SK-N-SH (cell line): ENCODE measurements around the gene CACNG4. TPM values are rescaled to one million over a fixed set of nuclear protein-coding genes. Genes with fewer than 3 reads are reported as not detected.

Source experiments
- CTCF ChIA-PET: fragments of 300-600, 350-600 bp; formaldehyde crosslinking; extraction: SDS; loops from one replicate; lab custom pipeline; 2021; lab: Yijun Ruan, JAX
- POLR2A ChIA-PET: fragments of 350-600 bp; sonication (Branson Sonifier 250); formaldehyde crosslinking; extraction: SDS; loops from one replicate; lab custom pipeline; 2020; ENCODE audit warnings: antibody characterized with exemption, inconsistent platforms; lab: Yijun Ruan, JAX
- DNase-seq: peaks from one replicate; pipeline ENCODE4 v3.0.0; 2012
- H2AFZ ChIP-seq: fragments of 200-600 bp; sonication (generic); 2 replicates; pipeline ENCODE4 v1.8.1; 2016; ENCODE audit warnings: antibody characterized with exemption, mild to moderate bottlenecking, low read depth
- H3F3A ChIP-seq: fragments of 200-600 bp; sonication (generic); replicated peaks from 2 replicates; pipeline ENCODE3; 2016; ENCODE audit warnings: antibody characterized with exemption, mild to moderate bottlenecking; ENCODE audit not compliant: insufficient read depth
- H3K27ac ChIP-seq, 2 experiments: fragments of 200-500 bp in 1 of 2; fragments of 200-600 bp in 1 of 2; sonication (Bioruptor generic) in 1 of 2; sonication (generic), shearing (Covaris generic) in 1 of 2; 2 replicates each; pipeline versions ENCODE4 v1.5.1 to v1.6.1; 2014 to 2016; ENCODE audit warnings: low read depth in 2 of 2, inconsistent platforms in 1 of 2, low read length in 1 of 2, mild to moderate bottlenecking in 1 of 2, mixed read lengths in 1 of 2
- H3K27me3 ChIP-seq: fragments of 200-600 bp; sonication (generic), shearing (Covaris generic); 2 replicates; pipeline ENCODE4 v1.6.1; 2016; ENCODE audit warnings: mixed run types; ENCODE audit not compliant: insufficient read depth
- H3K36me3 ChIP-seq, 2 experiments: fragments of 200-500 bp in 1 of 2; fragments of 200-600 bp in 1 of 2; sonication (Bioruptor generic) in 1 of 2; sonication (generic) in 1 of 2; replicated peaks in 1 of 2; 2 replicates each; pipeline versions ENCODE3 to v1.5.1; 2014 to 2016; ENCODE audit warnings: low read length in 1 of 2, mild to moderate bottlenecking in 1 of 2; ENCODE audit not compliant: insufficient read depth in 2 of 2, control insufficient read depth in 1 of 2
- H3K4me1 ChIP-seq, 2 experiments: fragments of 200-500 bp in 1 of 2; fragments of 200-600 bp in 1 of 2; sonication (Bioruptor generic) in 1 of 2; sonication (generic), shearing (Covaris generic) in 1 of 2; 2 replicates each; pipeline versions ENCODE4 v1.5.1 to v1.6.1; 2014 to 2016; ENCODE audit warnings: low read depth in 1 of 2, low read length in 1 of 2, mixed run types in 1 of 2; ENCODE audit not compliant: insufficient read depth in 2 of 2, control insufficient read depth in 1 of 2
- H3K4me2 ChIP-seq: fragments of 200-600 bp; sonication (generic), shearing (Covaris generic); 2 replicates; pipeline ENCODE4 v1.6.1; 2017; ENCODE audit warnings: mixed run types
- H3K4me3 ChIP-seq, 2 experiments: fragments of 200-500 bp in 1 of 2; fragments of 200-600 bp in 1 of 2; sonication (Bioruptor generic) in 1 of 2; sonication (generic), shearing (Covaris generic) in 1 of 2; 2 replicates each; pipeline versions ENCODE4 v1.5.1 to v1.8.1; 2014 to 2016; ENCODE audit warnings: low read depth in 2 of 2, inconsistent platforms in 1 of 2, low read length in 1 of 2, mild to moderate bottlenecking in 1 of 2, mixed read lengths in 1 of 2, moderate library complexity in 1 of 2
- H3K79me2 ChIP-seq: fragments of 200-600 bp; sonication (generic); 2 replicates; pipeline ENCODE4 v1.8.1; 2017; ENCODE audit warnings: mild to moderate bottlenecking; ENCODE audit not compliant: insufficient read depth
- H3K9ac ChIP-seq: fragments of 200-600 bp; sonication (generic); 2 replicates; pipeline ENCODE4 v1.6.1; 2017; ENCODE audit warnings: mixed run types
- H3K9me2 ChIP-seq: fragments of 200-600 bp; sonication (generic); 2 replicates; pipeline ENCODE4 v1.6.1; 2017; ENCODE audit warnings: mixed run types
- H3K9me3 ChIP-seq: fragments of 200-600 bp; sonication (generic); 2 replicates; pipeline ENCODE4 v1.6.1; 2017; ENCODE audit warnings: mixed run types, mild to moderate bottlenecking, moderate library complexity
- H4K20me1 ChIP-seq: fragments of 200-600 bp; sonication (generic); 2 replicates; pipeline ENCODE4 v1.6.1; 2017; ENCODE audit warnings: mild to moderate bottlenecking, mixed run types; ENCODE audit not compliant: insufficient read depth
- CHD2 ChIP-seq: fragments of 150-350 bp; IDR thresholded peaks from 2 replicates; pipeline ENCODE4 v1.6.1; 2018; ENCODE audit warnings: low read length; ENCODE audit not compliant: partially characterized antibody
- EZH2phosphoT487 ChIP-seq: fragments of 200-600 bp; sonication (generic); IDR thresholded peaks from 2 replicates; pipeline ENCODE4 v1.6.1; 2017; ENCODE audit warnings: low read depth, mixed run types, mild to moderate bottlenecking, antibody characterized with exemption, moderate library complexity, borderline replicate concordance
- GATA2 ChIP-seq: sonication (generic); formaldehyde crosslinking; IDR thresholded peaks from 2 replicates; pipeline ENCODE4 v1.5.0; 2020; ENCODE audit warnings: mild to moderate bottlenecking, missing genetic modification reagents
- JUND ChIP-seq: IDR thresholded peaks from 2 replicates; pipeline ENCODE4 v1.4.0; 2012
- MEF2A ChIP-seq: IDR thresholded peaks from 2 replicates; pipeline ENCODE4 v1.4.0; 2012; ENCODE audit warnings: low read depth, borderline replicate concordance
- MXI1 ChIP-seq: IDR thresholded peaks from 2 replicates; pipeline ENCODE4 v1.6.1; 2012; ENCODE audit warnings: mild to moderate bottlenecking, low read depth, low read length, improper control_type of control experiment
- NRF1 ChIP-seq: IDR thresholded peaks from 2 replicates; pipeline ENCODE4 v1.6.1; 2012; ENCODE audit warnings: low read depth, mild to moderate bottlenecking, low read length
- RFX5 ChIP-seq: IDR thresholded peaks from 2 replicates; pipeline ENCODE4 v1.6.1; 2012; ENCODE audit warnings: mild to moderate bottlenecking, improper control_type of control experiment, low read length
- SMC3 ChIP-seq: IDR thresholded peaks from 2 replicates; pipeline ENCODE4 v1.6.1; 2012; ENCODE audit warnings: low read depth, low read length, improper control_type of control experiment
- TAF1 ChIP-seq: IDR thresholded peaks from 2 replicates; pipeline ENCODE4 v1.6.1; 2012; ENCODE audit warnings: low read depth, mild to moderate bottlenecking, low read length, moderate library complexity, borderline replicate concordance
- TEAD4 ChIP-seq: IDR thresholded peaks from 2 replicates; pipeline ENCODE4 v1.4.0; 2012; ENCODE audit warnings: mild to moderate bottlenecking, borderline replicate concordance; ENCODE audit not compliant: insufficient read depth
- WGBS: methylation state at CpG from one replicate; pipeline ENCODE4 v1.1.6; 2017; ENCODE audit warnings: low lambda C conversion rate; 5-methylcytosine and 5-hydroxymethylcytosine counted together
- polyA plus RNA-seq, 3 experiments: library from polyadenylated mRNA; depleted of rRNA; stranded (reverse); fragments of >200 nt; gene quantifications; 2 replicates each; pipeline ENCODE4 v1.2.3, GENCODE V29; 2012
- TF ChIP-seq, protein P1 (sequence below): fragments of 150-350 bp; IDR thresholded peaks from 2 replicates; pipeline ENCODE4 v1.6.1; 2017; ENCODE audit warnings: antibody characterized with exemption, low read length, low read depth, borderline replicate concordance
- TF ChIP-seq, protein P2 (sequence below): fragments of 150-350 bp; IDR thresholded peaks from 2 replicates; pipeline ENCODE4 v1.6.1; 2016; ENCODE audit warnings: mild to moderate bottlenecking, low read depth, low read length
- TF ChIP-seq, protein P3 (sequence below): IDR thresholded peaks from 2 replicates; pipeline ENCODE4 v1.4.0; 2012; ENCODE audit warnings: low read depth, borderline replicate concordance
- TF ChIP-seq, protein P4 (sequence below): fragments of 200-600 bp; sonication (generic); IDR thresholded peaks from 2 replicates; pipeline ENCODE4 v1.6.1; 2017; ENCODE audit warnings: antibody characterized with exemption, mild to moderate bottlenecking, moderate library complexity

Gene CACNG4
- polyA plus RNA-seq, 1 of the 3 experiments (the other 2 are of a cell fraction): 13.2 TPM

DNA sequence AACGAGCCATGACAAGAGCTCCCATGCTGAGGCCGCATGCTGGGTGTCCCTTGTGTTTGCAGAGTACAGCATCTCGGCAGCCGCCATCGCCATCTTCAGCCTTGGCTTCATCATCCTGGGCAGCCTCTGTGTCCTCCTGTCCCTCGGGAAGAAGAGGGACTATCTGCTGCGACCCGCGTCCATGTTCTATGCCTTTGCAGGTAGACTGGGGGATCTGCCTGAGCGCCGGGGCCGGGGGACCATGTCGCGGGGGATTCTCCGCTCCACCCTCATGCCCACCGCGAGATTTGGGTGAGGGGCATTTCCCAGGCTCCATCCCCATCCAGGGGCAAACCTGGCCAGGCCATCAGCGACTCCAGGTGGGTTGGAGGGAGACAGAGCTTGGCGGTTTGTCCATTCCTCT is 90.5 kb downstream of the CACNG4 start:
- 93% methylated on average over 19 of the region's 19 CpGs for WGBS

DNA sequence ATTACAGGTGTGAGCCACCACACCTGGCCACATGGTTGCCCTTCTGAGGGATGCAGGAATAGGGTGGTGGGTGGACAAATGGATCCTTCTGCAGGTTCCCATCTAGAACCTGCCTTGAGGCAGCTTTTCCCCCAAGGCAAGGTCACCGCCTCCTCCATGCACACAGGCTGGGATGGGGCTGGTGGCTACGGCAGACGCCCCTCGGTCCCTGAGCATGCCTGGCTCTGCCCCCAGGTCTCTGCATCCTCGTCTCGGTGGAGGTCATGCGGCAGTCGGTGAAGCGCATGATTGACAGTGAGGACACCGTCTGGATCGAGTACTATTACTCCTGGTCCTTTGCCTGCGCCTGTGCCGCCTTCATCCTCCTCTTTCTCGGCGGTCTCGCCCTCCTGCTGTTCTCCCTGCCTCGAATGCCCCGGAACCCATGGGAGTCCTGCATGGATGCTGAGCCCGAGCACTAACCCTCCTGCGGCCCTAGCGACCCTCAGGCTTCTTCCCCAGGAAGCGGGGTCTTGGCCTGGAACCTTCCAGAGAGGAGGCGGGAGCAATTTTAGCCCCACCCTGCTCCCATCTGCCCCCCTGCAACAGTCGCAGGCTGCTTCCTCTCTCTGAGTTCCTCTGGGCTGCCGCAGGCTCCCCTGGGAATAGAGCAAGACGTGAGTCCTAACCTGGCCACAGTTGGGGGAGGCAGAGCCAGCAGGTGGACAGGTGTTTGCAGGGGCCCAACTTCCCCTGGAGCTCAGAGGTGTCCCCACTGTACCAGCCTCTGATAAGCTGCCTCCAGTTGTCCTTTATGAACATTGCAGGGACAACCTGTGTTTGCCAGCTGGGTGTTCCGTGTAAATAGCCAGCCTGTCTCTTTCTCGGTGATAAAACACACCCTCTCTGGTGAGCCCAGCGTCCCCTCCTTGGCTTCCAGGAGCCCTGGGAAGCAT is 91.6 kb downstream of the CACNG4 start:
- peak; percentile 40 for DNase-seq
- Histone ChIP-seq H3K27me3 (no peaks in the 10 kb centered on the region), H4K20me1 (no peaks in the 10 kb centered on the region), H3K9me2 (no peaks in the 10 kb centered on the region), H3K27ac (no peak overlapping the region), H3K4me3 (no peak overlapping the region), H3F3A (no peaks in the 10 kb centered on the region), H3K9ac (no peak overlapping the region), H3K4me1 (peaks cover 0 to under 1% of the 10 kb centered on the region in 2 experiments; a peak in 1 of 4 replicates), H3K4me2 (no peak overlapping the region)
- POLR2A ChIA-PET: interaction anchor here (0.6 kb wide), 1 partner anchor 217 kb away, joined by 4 read pairs; no protein-coding TSS in a partner anchor
- 88% methylated on average over 29 of the region's 29 CpGs for WGBS
- no peak for TF ChIP-seq SMC3
- no peak for TF ChIP-seq MXI1
- TF ChIP-seq, protein P1, sequence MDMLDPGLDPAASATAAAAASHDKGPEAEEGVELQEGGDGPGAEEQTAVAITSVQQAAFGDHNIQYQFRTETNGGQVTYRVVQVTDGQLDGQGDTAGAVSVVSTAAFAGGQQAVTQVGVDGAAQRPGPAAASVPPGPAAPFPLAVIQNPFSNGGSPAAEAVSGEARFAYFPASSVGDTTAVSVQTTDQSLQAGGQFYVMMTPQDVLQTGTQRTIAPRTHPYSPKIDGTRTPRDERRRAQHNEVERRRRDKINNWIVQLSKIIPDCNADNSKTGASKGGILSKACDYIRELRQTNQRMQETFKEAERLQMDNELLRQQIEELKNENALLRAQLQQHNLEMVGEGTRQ: no peak
- TF ChIP-seq JUND: no peak
- TF ChIP-seq NRF1: no peak
- TF ChIP-seq, protein P2, sequence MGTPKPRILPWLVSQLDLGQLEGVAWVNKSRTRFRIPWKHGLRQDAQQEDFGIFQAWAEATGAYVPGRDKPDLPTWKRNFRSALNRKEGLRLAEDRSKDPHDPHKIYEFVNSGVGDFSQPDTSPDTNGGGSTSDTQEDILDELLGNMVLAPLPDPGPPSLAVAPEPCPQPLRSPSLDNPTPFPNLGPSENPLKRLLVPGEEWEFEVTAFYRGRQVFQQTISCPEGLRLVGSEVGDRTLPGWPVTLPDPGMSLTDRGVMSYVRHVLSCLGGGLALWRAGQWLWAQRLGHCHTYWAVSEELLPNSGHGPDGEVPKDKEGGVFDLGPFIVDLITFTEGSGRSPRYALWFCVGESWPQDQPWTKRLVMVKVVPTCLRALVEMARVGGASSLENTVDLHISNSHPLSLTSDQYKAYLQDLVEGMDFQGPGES: no peak
- TF ChIP-seq MEF2A: no peak
- TF ChIP-seq GATA2 (CRISPR knock-in tag): no peak
- no peak for TF ChIP-seq TEAD4
- TF ChIP-seq, protein P3, sequence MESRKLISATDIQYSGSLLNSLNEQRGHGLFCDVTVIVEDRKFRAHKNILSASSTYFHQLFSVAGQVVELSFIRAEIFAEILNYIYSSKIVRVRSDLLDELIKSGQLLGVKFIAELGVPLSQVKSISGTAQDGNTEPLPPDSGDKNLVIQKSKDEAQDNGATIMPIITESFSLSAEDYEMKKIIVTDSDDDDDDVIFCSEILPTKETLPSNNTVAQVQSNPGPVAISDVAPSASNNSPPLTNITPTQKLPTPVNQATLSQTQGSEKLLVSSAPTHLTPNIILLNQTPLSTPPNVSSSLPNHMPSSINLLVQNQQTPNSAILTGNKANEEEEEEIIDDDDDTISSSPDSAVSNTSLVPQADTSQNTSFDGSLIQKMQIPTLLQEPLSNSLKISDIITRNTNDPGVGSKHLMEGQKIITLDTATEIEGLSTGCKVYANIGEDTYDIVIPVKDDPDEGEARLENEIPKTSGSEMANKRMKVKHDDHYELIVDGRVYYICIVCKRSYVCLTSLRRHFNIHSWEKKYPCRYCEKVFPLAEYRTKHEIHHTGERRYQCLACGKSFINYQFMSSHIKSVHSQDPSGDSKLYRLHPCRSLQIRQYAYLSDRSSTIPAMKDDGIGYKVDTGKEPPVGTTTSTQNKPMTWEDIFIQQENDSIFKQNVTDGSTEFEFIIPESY: no peak
- TF ChIP-seq CHD2: no peak
- no peak for TF ChIP-seq EZH2phosphoT487
- TF ChIP-seq, protein P4, sequence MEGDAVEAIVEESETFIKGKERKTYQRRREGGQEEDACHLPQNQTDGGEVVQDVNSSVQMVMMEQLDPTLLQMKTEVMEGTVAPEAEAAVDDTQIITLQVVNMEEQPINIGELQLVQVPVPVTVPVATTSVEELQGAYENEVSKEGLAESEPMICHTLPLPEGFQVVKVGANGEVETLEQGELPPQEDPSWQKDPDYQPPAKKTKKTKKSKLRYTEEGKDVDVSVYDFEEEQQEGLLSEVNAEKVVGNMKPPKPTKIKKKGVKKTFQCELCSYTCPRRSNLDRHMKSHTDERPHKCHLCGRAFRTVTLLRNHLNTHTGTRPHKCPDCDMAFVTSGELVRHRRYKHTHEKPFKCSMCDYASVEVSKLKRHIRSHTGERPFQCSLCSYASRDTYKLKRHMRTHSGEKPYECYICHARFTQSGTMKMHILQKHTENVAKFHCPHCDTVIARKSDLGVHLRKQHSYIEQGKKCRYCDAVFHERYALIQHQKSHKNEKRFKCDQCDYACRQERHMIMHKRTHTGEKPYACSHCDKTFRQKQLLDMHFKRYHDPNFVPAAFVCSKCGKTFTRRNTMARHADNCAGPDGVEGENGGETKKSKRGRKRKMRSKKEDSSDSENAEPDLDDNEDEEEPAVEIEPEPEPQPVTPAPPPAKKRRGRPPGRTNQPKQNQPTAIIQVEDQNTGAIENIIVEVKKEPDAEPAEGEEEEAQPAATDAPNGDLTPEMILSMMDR: no peak
- TF ChIP-seq, all 33 proteins: peak for 0
- no peaks in the 10 kb centered on the region for H3K9me3 ChIP-seq
- H2AFZ ChIP-seq: no peak overlapping the region
- no peaks in the 10 kb centered on the region for H3K79me2 ChIP-seq
- no peaks in the 10 kb centered on the region for H3K36me3 ChIP-seq
- CTCF ChIA-PET: interaction anchor here (0.6 to 1.0 kb wide), 2 partner anchors 12 to 90 kb away, joined by 3 to 4 read pairs; no protein-coding TSS in a partner anchor

More for the DNA sequence above, 90.5 kb downstream of the CACNG4 start:
- no peaks in the 10 kb centered on the region for H3K36me3 ChIP-seq
- no peaks in the 10 kb centered on the region for H3K9me2 ChIP-seq
- H3K4me1 ChIP-seq: peaks cover 0 to 3% of the 10 kb centered on the region in 2 experiments; a peak in 1 of 4 replicates
- no peaks in the 10 kb centered on the region for H3K27me3 ChIP-seq
- no peaks in the 10 kb centered on the region for H3K9me3 ChIP-seq
- H4K20me1 ChIP-seq: no peaks in the 10 kb centered on the region
- H3K4me2 ChIP-seq: no peak overlapping the region
- H2AFZ ChIP-seq: no peak overlapping the region
- POLR2A ChIA-PET: no interaction called here
- H3K27ac ChIP-seq: no peak overlapping the region
- no peaks in the 10 kb centered on the region for H3K79me2 ChIP-seq
- no peaks in the 10 kb centered on the region for H3F3A ChIP-seq
- TF ChIP-seq GATA2 (CRISPR knock-in tag) (no peak), TAF1 (no peak), NRF1 (no peak), RFX5 (no peak)
- TF ChIP-seq, protein P4: no peak
- TF ChIP-seq, all 33 proteins: peak for 0
- CTCF ChIA-PET: no interaction called here
- no peak for DNase-seq
- no peak overlapping the region for H3K9ac ChIP-seq
- no peak overlapping the region for H3K4me3 ChIP-seq
